ELF-1 (cell line): Measurements from ENCODE around the gene SPATS2.
"Not testable (repeated sequence)": the region's sequence is repeated elsewhere in the genome, so short reads cannot be mapped to it uniquely, and the experiment has no call there.

Source experiments
- DNase-seq: peaks from one replicate; pipeline ENCODE4 v3.0.0-alpha.2; 2016; ENCODE audit warnings: low read depth, low spot score

Gene SPATS2

DNA sequence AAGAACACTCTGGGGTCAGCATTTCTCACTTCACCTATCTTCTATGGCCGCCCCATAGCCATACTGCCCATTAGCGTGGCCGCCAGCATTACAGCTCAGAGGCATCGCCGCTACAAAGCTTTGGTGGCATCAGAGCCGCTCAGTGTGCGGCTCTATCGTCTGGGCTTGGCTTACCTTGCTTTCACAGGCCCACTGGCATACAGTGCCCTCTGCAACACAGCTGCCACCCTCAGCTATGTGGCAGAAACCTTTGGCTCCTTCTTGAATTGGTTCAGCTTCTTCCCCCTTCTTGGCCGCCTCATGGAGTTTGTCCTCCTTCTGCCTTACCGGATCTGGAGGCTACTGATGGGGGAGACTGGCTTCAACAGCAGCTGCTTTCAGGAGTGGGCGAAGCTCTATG lies 18.0 kb upstream of the SPATS2 start:
- no peak for DNase-seq

GRCh38 chr12:49352351-49352750 lies 14.9 kb upstream of the SPATS2 start:
- no peak for DNase-seq

DNA sequence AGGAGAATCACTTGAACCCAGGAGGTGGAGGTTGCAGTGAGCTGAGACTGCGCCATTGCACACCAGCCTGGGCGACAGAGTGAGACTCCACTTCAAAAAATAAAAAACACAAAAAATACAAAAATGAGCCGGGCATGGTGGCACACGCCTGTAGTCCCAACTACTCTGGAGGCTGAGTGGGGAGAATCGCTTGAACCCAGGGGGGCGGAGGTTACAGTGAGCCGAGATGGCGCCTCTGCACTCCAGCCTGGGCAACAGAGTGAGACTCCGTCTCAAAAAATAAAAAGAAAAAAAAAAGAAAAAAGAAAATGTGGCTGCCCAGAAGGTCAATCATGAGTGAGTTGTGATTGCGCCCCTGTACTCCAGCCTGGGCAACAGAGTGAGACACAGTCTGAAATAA lies 11.3 kb upstream of the SPATS2 start:
- DNase-seq, result no peak

GRCh38 chr12:49357103-49357678 lies 10.1 kb upstream of the SPATS2 start:
- no peak for DNase-seq

- DNase-seq, result peak; percentile 84
These were observed 8.7 kb upstream of the SPATS2 start for GRCh38 chr12:49358483-49359141.

- DNase-seq, result no peak
These were observed 7.6 kb upstream of the SPATS2 start for GRCh38 chr12:49359671-49360070.

GRCh38 chr12:49362077-49362476 lies 5.2 kb upstream of the SPATS2 start:
- no peak for DNase-seq

DNA sequence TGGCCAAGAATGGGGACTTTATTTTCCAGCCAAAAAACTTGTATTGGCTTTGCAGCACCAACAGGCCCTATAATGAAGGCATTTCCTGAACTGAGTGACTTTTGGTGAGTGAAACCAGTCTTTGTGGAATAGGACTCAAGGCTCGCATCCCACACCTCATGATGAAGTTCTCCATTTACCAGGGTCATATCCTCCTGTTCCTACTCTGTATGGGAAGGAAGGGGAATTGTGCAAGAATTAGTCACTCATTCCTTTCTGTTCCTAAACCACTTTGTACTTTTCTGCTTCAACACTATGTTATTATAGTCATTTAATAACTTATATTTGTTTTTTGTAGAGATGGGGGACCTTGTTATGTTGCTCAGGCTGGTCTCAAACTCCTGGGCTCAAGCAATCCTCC lies 2.3 kb upstream of the SPATS2 start:
- DNase-seq, result no peak

GRCh38 chr12:49365542-49365941 lies 1.7 kb upstream of the SPATS2 start:
- no peak for DNase-seq

DNA sequence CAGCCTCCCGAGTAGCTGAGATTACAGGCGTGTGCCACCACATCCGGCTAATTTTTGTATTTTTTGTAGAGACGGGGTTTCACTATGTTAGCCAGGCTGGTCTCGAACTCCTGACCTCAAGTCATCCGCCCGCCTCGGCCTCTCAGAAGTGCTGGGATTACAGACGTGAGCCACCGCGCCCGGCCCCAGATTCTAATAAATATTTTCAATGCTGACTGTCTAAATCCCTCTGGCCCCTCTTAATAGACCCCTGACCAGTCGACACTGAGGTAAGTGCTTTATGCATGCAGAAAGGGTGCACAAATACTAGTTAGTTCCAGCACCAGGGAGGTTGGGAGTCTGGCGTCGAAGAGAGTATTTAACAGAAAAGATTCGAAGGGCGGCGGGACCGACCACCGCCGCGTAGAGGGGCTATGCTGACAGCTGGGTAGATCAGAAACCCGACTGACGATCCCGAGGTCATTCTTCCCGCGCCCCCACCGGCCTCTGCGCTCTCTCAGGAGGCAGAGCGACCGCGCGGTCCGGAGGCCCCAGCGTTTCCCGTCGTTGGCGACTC lies 1.1 kb upstream of the SPATS2 start:
- no peak for DNase-seq

DNA sequence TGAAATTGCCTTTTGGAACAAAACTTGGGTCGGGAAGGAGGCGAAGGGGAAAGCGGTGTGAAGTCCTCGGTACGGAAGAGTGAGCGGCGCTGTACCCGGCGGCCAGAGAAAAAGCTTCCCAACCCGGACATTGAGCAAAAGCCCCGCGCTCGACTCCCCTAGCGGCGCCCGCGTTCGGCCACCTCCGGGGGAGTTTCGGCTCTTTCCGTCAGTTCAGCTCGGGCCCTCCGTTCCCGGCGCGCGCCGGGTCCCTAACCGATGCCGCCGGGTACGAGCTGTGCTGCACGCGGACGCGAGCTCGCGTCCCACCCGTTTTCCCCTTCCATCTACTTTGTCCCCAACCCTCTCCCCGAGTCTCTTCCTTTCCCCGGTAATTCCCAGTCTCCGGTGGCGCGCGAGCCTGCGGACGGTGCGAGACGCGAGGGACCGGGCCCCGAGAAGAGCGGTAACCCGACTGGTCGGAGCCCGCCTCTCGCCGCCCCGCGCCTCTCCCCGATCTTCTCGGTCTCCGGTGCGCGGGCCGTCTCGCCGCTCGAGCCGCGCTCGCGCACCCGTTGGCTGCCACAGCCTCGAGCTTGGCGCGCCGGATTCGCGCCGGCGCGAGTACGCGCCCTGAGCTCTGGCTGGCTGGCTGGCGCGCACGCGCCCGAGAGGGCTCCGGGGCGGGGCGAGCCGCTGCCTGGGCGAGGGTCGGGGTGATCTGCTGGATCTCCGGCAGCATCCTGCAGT lies 446 bp upstream of the SPATS2 start:
- peak; percentile 97 for DNase-seq

GRCh38 chr12:49368240-49368600 lies 958 bp downstream of the SPATS2 start:
- no peak for DNase-seq

DNA sequence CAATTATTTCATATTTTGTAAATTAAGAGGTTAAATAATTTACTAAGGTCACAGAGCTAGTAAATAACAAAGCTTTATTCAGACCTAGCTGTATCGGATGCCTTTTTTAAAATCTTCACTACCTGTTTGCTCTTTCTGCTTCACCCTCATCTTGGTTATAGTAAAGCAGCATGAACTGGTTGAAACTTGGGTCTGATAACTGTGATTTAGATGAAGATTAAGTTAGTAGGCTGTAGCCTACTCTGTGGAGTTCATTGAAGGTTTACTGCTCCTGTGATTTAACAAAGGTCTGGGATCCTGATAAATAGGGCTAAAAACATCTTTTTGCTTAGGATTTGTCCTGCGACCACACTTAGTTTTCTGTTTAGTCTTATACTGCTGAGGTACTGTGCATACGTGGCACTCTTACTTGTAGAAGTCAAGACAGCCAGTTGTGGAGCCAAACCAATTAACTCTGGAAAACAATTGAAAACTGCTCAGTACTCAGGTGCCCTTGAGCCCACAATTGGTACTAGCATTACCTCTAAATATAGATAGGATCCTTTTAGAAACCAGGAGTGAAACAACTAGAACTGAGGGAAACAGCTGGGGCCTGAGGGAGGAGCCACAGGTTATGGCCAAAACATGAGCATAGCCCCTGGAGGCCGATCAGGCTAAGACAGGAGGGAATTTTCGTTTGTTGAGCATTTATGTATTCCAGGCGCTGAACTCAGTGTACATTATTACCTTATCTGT lies 2.3 kb downstream of the SPATS2 start:
- DNase-seq, result peak; percentile 39

- no peak for DNase-seq
These were observed 3.3 kb downstream of the SPATS2 start for GRCh38 chr12:49370539-49370938.

GRCh38 chr12:49375406-49375805 lies 8.1 kb downstream of the SPATS2 start:
- no peak for DNase-seq

DNA sequence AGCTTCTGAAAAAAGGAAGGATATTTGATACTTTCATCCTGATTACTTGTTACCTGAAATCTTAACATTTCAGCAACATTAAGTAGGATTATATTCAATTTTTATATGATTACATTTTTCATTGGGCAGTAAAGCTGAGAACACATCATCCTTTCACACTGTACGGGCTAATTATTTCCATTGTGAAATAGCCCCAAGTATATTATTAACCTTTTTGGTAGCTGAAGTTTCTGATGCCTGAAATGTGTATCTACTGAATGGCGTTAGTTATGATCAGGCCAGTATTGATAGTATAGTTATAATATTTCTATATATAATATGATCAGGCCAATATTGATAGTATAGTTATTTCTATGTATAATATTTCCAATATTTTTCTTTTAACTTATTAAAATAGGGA lies 10.1 kb downstream of the SPATS2 start:
- DNase-seq, result no peak

GRCh38 chr12:49380184-49380583 lies 12.9 kb downstream of the SPATS2 start:
- not testable (repeated sequence) for DNase-seq

- DNase-seq, result peak; percentile 82
These were observed 21.6 kb downstream of the SPATS2 start for GRCh38 chr12:49388682-49389386.

DNA sequence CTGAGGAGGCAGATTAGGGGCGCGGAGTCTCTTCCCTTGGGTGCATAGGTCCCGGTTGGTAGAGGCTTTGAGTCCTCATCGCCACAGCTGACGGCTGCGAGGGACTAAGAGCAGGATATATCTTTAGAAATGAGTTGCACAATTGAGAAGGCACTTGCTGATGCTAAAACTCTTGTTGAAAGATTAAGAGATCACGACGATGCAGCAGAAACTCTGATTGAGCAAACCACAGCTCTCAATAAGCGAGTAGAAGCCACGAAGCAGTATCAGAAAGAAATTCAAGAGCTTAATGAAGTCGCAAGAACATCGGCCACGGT lies 22.1 kb downstream of the SPATS2 start:
- DNase-seq, result no peak

GRCh38 chr12:49397000-49397399 lies 29.7 kb downstream of the SPATS2 start:
- no peak for DNase-seq

DNA sequence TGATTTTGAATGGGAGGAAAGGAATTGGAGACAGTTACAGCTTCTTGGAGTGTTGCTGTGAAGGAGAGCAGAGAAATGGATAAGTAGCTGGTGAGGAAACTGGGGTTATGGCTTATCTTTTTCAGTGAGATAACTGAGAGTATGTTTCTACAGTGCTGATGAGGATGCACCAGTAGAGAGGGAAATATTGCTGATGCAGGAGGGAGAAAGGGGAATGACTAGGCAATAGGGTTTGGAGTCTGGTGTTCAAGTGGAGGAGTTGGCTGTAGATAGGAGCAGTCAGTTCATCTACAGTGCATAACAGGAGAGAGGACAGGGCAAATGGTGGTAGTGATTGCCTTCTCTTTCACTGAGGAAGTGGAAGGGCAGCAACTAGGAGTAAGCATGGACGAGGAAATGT lies 33.0 kb downstream of the SPATS2 start:
- DNase-seq, result no peak

GRCh38 chr12:49403971-49404450 lies 36.7 kb downstream of the SPATS2 start:
- no peak for DNase-seq
